MCF 10A (cell line): ENCODE results near the gene GHRHR. TPM values are rescaled to one million over a fixed set of nuclear protein-coding genes. Genes with fewer than 3 reads are reported as not detected.

Experiments
- BruUV-seq: library from RNA; stranded (reverse); fragments of 400-500 nt; replicated peaks from 2 replicates; lab custom pipeline; 2021; lab: Mats Ljungman, UMichigan
- CTCF ChIA-PET: fragments of 300-600 bp; sonication (Branson Sonifier 250); formaldehyde crosslinking; extraction: SDS; loops from one replicate; lab custom pipeline; 2021; ENCODE audit warnings: antibody characterized with exemption, inconsistent platforms; lab: Yijun Ruan, JAX
- POLR2A ChIA-PET: fragments of 300-600, 350-650 bp; sonication (Branson Sonifier 250); formaldehyde crosslinking; extraction: SDS; loops from one replicate; lab custom pipeline; 2020; ENCODE audit warnings: antibody characterized with exemption, inconsistent platforms; lab: Yijun Ruan, JAX
- DNase-seq: peaks from one replicate; pipeline ENCODE4 v3.0.0-alpha.2; 2018; ENCODE audit not compliant: unreplicated experiment
- H3K27ac Mint-ChIP-seq: one replicate; pipeline ENCODE4 v1.8.0; 2022; ENCODE audit warnings: mild to moderate bottlenecking, low read depth, mixed read lengths; ENCODE audit not compliant: unreplicated experiment
- H3K27me3 Mint-ChIP-seq: one replicate; pipeline ENCODE4 v1.8.0; 2022; ENCODE audit warnings: mixed read lengths; ENCODE audit not compliant: insufficient read depth, unreplicated experiment
- H3K36me3 Mint-ChIP-seq: one replicate; pipeline ENCODE4 v1.8.0; 2022; ENCODE audit warnings: mild to moderate bottlenecking, moderate library complexity, mixed read lengths; ENCODE audit not compliant: insufficient read depth, unreplicated experiment
- H3K4me1 Mint-ChIP-seq: one replicate; pipeline ENCODE4 v1.8.0; 2022; ENCODE audit warnings: mixed read lengths; ENCODE audit not compliant: insufficient read depth, unreplicated experiment
- H3K4me3 Mint-ChIP-seq: one replicate; pipeline ENCODE4 v1.8.0; 2022; ENCODE audit warnings: mild to moderate bottlenecking, moderate library complexity, mixed read lengths; ENCODE audit not compliant: unreplicated experiment
- H3K9me3 Mint-ChIP-seq: one replicate; pipeline ENCODE4 v1.8.0; 2022; ENCODE audit warnings: mixed read lengths; ENCODE audit not compliant: unreplicated experiment
- CTCF ChIP-seq: fragments of 200-600 bp; IDR thresholded peaks from one replicate; pipeline ENCODE4 v1.8.0; 2022; ENCODE audit warnings: antibody characterized with exemption, mild to moderate bottlenecking; ENCODE audit not compliant: unreplicated experiment
- intact Hi-C: fragments of 100-400 bp; cut with micrococcal nuclease; formaldehyde crosslinking; loops from 2 replicates; pipeline ENCODE4 v1.14.1; 2022
- total RNA-seq: library from RNA; stranded (reverse); gene quantifications from 2 replicates; pipeline ENCODE4 v1.2.3, GENCODE V29; 2022

The GHRHR gene
- total RNA-seq, 1 experiment from 2014 or later = not detected

GRCh38 chr7:31022117-31022516 lies 58.4 kb downstream of the GHRHR start:
- no TSS peak for BruUV-seq
- ChIA-PET POLR2A (interaction anchor here (0.6 kb wide), 1 partner anchor 31 kb away, joined by 3 read pairs; no protein-coding TSS in a partner anchor), CTCF (interaction anchor here (0.7 to 1.0 kb wide), 2 partner anchors 85 to 100 kb away, joined by 3 to 5 read pairs; no protein-coding TSS in a partner anchor)
- Mint-ChIP-seq H3K4me1 (no peaks in the 10 kb centered on the region), H3K27me3 (no peaks in the 10 kb centered on the region), H3K27ac (no peak overlapping the region), H3K4me3 (no peak overlapping the region), H3K9me3 (no peaks in the 10 kb centered on the region), H3K36me3 (no peaks in the 10 kb centered on the region)
- TF ChIP-seq CTCF = no peak
- DNase-seq = no peak
- intact Hi-C loops = no loop called here

GRCh38 chr7:31022726-31023125 lies 59.0 kb downstream of the GHRHR start:
- ChIA-PET CTCF (interaction anchor here (1.0 kb wide), 1 partner anchor 100 kb away, joined by 5 read pairs; no protein-coding TSS in a partner anchor), POLR2A (no interaction called here)
- Mint-ChIP-seq H3K27me3 (no peaks in the 10 kb centered on the region), H3K27ac (no peak overlapping the region), H3K36me3 (no peaks in the 10 kb centered on the region), H3K4me1 (no peaks in the 10 kb centered on the region), H3K9me3 (no peaks in the 10 kb centered on the region), H3K4me3 (no peak overlapping the region)
- TF ChIP-seq CTCF = no peak
- BruUV-seq = no TSS peak
- intact Hi-C loops = no loop called here
- DNase-seq = no peak

- H3K36me3 Mint-ChIP-seq = no peaks in the 10 kb centered on the region
- intact Hi-C loops = no loop called here
- no TSS peak for BruUV-seq
- ChIA-PET CTCF (interaction anchor here (1.0 kb wide), 1 partner anchor 15 kb away, joined by 4 read pairs; no protein-coding TSS in a partner anchor), POLR2A (no interaction called here)
- H3K4me3 Mint-ChIP-seq = no peak overlapping the region
- no peaks in the 10 kb centered on the region for H3K4me1 Mint-ChIP-seq
- H3K27ac Mint-ChIP-seq = no peak overlapping the region
- no peak for TF ChIP-seq CTCF
- no peaks in the 10 kb centered on the region for H3K9me3 Mint-ChIP-seq
- no peaks in the 10 kb centered on the region for H3K27me3 Mint-ChIP-seq
- no peak for DNase-seq
Observed at GRCh38 chr7:31023877-31024276, 60.1 kb downstream of the GHRHR start.

- ChIA-PET POLR2A (no interaction called here), CTCF (interaction anchor here (0.6 to 1.2 kb wide), 3 partner anchors 44 to 1328 kb away, joined by 4 read pairs; no protein-coding TSS in a partner anchor)
- no peak overlapping the region for H3K27ac Mint-ChIP-seq
- H3K4me3 Mint-ChIP-seq = no peak overlapping the region
- H3K27me3 Mint-ChIP-seq = peaks cover 5% of the 10 kb centered on the region
- no peaks in the 10 kb centered on the region for H3K4me1 Mint-ChIP-seq
- no peaks in the 10 kb centered on the region for H3K36me3 Mint-ChIP-seq
- no peak for DNase-seq
- no peak for TF ChIP-seq CTCF
- H3K9me3 Mint-ChIP-seq = no peaks in the 10 kb centered on the region
- intact Hi-C loops = no loop called here
- no TSS peak for BruUV-seq
Observed at GRCh38 chr7:31027161-31027965, 63.6 kb downstream of the GHRHR start.
